C4-2B (cell line): Measurements from ENCODE around the gene ZBTB25.

Experiments used
- ZFX ChIP-seq: fragments of 450-650 bp; IDR thresholded peaks from 2 replicates; pipeline ENCODE4 v1.6.1; 2017
- TF ChIP-seq, protein P1 (sequence below): fragments of 450-650 bp; conservative IDR thresholded peaks from 2 replicates; pipeline ENCODE4 v1.5.1; 2017; ENCODE audit warnings: mild to moderate bottlenecking

DNA sequence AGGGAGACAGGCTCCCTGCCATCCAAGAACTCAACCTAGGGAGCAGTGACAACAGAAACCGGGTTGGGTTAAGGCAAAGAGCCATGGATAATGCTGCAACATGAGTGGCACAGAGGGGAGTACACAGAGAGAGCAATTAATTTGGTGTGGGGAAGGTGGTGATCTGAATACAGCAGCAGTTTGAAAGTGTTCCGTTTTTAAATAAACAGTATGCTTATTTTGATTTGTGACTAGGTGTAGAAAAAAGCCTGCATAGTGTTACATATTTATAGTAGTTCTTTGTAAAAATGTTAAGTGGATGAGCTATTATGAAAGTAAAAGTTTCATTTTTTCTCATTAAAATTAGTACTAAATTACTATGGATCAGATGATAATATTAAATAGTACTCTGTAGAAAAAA lies 29.6 kb downstream of the ZBTB25 start:
- TF ChIP-seq, protein P1, sequence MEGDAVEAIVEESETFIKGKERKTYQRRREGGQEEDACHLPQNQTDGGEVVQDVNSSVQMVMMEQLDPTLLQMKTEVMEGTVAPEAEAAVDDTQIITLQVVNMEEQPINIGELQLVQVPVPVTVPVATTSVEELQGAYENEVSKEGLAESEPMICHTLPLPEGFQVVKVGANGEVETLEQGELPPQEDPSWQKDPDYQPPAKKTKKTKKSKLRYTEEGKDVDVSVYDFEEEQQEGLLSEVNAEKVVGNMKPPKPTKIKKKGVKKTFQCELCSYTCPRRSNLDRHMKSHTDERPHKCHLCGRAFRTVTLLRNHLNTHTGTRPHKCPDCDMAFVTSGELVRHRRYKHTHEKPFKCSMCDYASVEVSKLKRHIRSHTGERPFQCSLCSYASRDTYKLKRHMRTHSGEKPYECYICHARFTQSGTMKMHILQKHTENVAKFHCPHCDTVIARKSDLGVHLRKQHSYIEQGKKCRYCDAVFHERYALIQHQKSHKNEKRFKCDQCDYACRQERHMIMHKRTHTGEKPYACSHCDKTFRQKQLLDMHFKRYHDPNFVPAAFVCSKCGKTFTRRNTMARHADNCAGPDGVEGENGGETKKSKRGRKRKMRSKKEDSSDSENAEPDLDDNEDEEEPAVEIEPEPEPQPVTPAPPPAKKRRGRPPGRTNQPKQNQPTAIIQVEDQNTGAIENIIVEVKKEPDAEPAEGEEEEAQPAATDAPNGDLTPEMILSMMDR: no peak
- no peak for TF ChIP-seq ZFX
